Hematopoietic multipotent progenitor cell treated with erythropoietin and hydrocortisone succinate and interleukin-3 and kit ligand, for 6 days (in vitro differentiated cells): ENCODE data around the gene HOXB3.
"Not testable (repeated sequence)": the region's sequence is repeated elsewhere in the genome, so short reads cannot be mapped to it uniquely, and the experiment has no call there.

ENCODE experiments used
- DNase-seq: peaks from one replicate; pipeline ENCODE4 v3.0.0-alpha.2; 2015

The HOXB3 gene

GRCh38 chr17:48541577-48542113, 48.4 kb downstream of the HOXB3 start:
- DNase-seq, result peak; percentile 70

- DNase-seq, result peak; percentile 44
Observed at GRCh38 chr17:48541036-48541576, 48.9 kb downstream of the HOXB3 start.

- no peak for DNase-seq
Observed at GRCh38 chr17:48540213-48540612, 49.8 kb downstream of the HOXB3 start.

GRCh38 chr17:48539177-48539576, 50.9 kb downstream of the HOXB3 start:
- no peak for DNase-seq

GRCh38 chr17:48537316-48537715, 52.7 kb downstream of the HOXB3 start:
- no peak for DNase-seq

- DNase-seq, result not testable (repeated sequence)
Observed at GRCh38 chr17:48535793-48536559, 54.1 kb downstream of the HOXB3 start.

GRCh38 chr17:48532261-48532660, 57.8 kb downstream of the HOXB3 start:
- no peak for DNase-seq

- DNase-seq, result no peak
Observed at GRCh38 chr17:48530887-48531272, 59.2 kb downstream of the HOXB3 start, which contains the start of gene HOXB1. Gene HOXB1 (minus strand): TSS chr17:48531011. CDS start chr17:48530904, 107 bp downstream.

- no peak for DNase-seq
Observed at GRCh38 chr17:48530208-48530886, 59.7 kb downstream of the HOXB3 start.

GRCh38 chr17:48529683-48530009, 60.4 kb downstream of the HOXB3 start:
- no peak for DNase-seq

GRCh38 chr17:48528936-48529682, 60.9 kb downstream of the HOXB3 start:
- no peak for DNase-seq

- DNase-seq, result no peak
Observed at GRCh38 chr17:48528153-48528935, 61.7 kb downstream of the HOXB3 start.

- no peak for DNase-seq
Observed at GRCh38 chr17:48527547-48527932, 62.5 kb downstream of the HOXB3 start.

GRCh38 chr17:48526608-48527546, 63.2 kb downstream of the HOXB3 start:
- no peak for DNase-seq

GRCh38 chr17:48523010-48523409, 67.0 kb downstream of the HOXB3 start:
- DNase-seq, result peak; percentile 19

GRCh38 chr17:48522031-48522653, 67.9 kb downstream of the HOXB3 start:
- no peak for DNase-seq

GRCh38 chr17:48520631-48521079, 69.4 kb downstream of the HOXB3 start:
- DNase-seq, result no peak

- DNase-seq, result no peak
Observed at GRCh38 chr17:48519427-48519826, 70.6 kb downstream of the HOXB3 start.

GRCh38 chr17:48517478-48517877, 72.6 kb downstream of the HOXB3 start:
- no peak for DNase-seq
